Gastrocnemius medialis (tissue), 4 donors: ENCODE data around the gene ZNF580.
A peak's percentile ranks its signal among the peaks of the same experiment; 100 is the strongest.

Experiments
- CTCF ChIP-seq, 5 experiments: fragments of 450-650 bp in 3 of 5; fragments of 200-600 bp in 2 of 5; sonication (generic) in 2 of 5; IDR thresholded peaks in 4 of 5; conservative IDR thresholded peaks in 1 of 5; 1 replicate in 4 of 5; 2 replicates in 1 of 5; pipeline ENCODE4 v1.5.1; 2016 to 2019; ENCODE audit warnings: antibody characterized with exemption in 5 of 5, mild to moderate bottlenecking in 3 of 5, moderate library complexity in 3 of 5
- POLR2A ChIP-seq, 2 donors: fragments of 450-650 bp; IDR thresholded peaks; one replicate each; pipeline ENCODE4 v1.6.1; 2017; ENCODE audit warnings: antibody characterized with exemption in 2 of 2, mild to moderate bottlenecking in 2 of 2, moderate library complexity in 2 of 2

DNA sequence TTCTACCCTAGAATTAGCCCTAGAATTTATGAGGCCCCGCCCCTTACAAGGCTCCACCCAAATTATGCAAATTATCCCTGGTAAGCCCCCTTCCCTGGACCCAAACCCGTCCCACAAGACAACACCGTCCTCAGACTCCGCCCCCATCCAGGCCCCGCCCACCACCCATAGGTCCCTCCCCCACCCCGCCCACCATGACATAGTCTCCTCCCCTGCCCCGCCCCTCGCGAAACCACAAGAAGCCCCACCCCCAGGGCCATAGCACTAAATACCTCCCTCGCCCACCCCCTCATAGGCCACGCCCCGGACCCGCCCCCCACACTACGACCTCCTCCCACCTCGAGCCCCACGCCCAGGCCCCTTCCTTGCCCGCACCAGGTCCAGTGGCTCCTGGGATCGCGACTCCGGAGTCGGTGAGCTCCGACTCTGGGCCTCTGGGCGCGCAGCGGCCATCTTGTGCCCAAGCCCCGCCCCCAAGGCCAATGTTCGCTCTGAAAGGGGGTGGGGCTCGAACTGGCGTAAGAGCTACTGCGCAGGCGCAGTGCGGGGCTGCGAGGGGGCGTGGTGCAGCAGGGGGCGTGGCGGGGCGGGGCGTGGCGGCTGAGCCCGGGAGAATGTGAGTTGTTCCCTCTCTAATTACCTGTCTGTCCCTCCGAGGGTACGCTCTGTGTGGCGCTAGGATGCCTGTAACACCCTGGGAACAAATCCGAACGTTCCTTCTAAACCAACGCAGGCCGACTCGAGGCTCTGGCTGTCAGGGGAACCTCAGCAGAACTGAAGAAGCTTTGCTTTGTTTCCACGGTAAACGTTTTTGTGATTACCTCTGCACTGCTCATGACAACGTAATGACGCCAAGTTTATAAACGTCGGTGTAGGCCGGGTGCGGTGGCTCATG is 16.4 kb upstream of the ZNF580 start, which contains the start of gene ZNF784:
- no peak for TF ChIP-seq CTCF (IDR thresholded peaks at IDR 0.05 in 4 of 5, conservative IDR thresholded peaks at IDR 0.05 in 1 of 5)
- peak; percentile 38 to 49 for TF ChIP-seq POLR2A (IDR thresholded peaks at IDR 0.05)
